T-helper 1 cell treated with Interleukin-12 subunit alpha and Interleukin-12 subunit beta and Interleukin-4 antibody, amounts not matched to agents 30 ng/mL and 1 ng/mL, for 36 hours (primary cell): Measurements from ENCODE around the gene CARMIL1. TPM values are rescaled to one million over a fixed set of nuclear protein-coding genes. Genes with fewer than 3 reads are reported as not detected.

ENCODE experiments used
- intact Hi-C: fragments of 100-400 bp; cut with micrococcal nuclease; formaldehyde crosslinking; loops from one replicate; pipeline ENCODE4 v1.15.1; 2024
- total RNA-seq: library from RNA; stranded (reverse); gene quantifications from 2 replicates; pipeline ENCODE4 v1.2.3, GENCODE V29; 2022

CARMIL1 gene
- total RNA-seq, 1 donor from 2014 or later, result 1.9 TPM

GRCh38 chr6:25601800-25602673 lies 322.9 kb downstream of the CARMIL1 start:
- intact Hi-C loops, result loop anchor here (1.0 kb wide), 5 partner anchors 46 to 379 kb away; no protein-coding TSS in a partner anchor

GRCh38 chr6:25602674-25602982 lies 323.5 kb downstream of the CARMIL1 start:
- intact Hi-C loops, result loop anchor here (1.0 kb wide), 5 partner anchors 46 to 379 kb away; no protein-coding TSS in a partner anchor

- intact Hi-C loops, result no loop called here
These were observed 324.1 kb downstream of the CARMIL1 start for GRCh38 chr6:25603251-25603650.

- intact Hi-C loops, result no loop called here
These were observed 327.0 kb downstream of the CARMIL1 start for GRCh38 chr6:25606151-25606550.

- intact Hi-C loops, result no loop called here
These were observed 329.5 kb downstream of the CARMIL1 start for GRCh38 chr6:25608558-25609174.

- intact Hi-C loops, result no loop called here
These were observed 333.5 kb downstream of the CARMIL1 start for GRCh38 chr6:25612666-25613065.

- intact Hi-C loops, result no loop called here
These were observed 334.2 kb downstream of the CARMIL1 start for GRCh38 chr6:25613415-25613814.

GRCh38 chr6:25614052-25614451 lies 334.9 kb downstream of the CARMIL1 start:
- intact Hi-C loops, result no loop called here

GRCh38 chr6:25615471-25615870 lies 336.3 kb downstream of the CARMIL1 start:
- intact Hi-C loops, result no loop called here

GRCh38 chr6:25617997-25618396 lies 338.8 kb downstream of the CARMIL1 start:
- intact Hi-C loops, result no loop called here

- intact Hi-C loops, result no loop called here
These were observed 340.0 kb downstream of the CARMIL1 start for GRCh38 chr6:25619217-25619616.

GRCh38 chr6:25620391-25620790 lies 341.2 kb downstream of the CARMIL1 start:
- intact Hi-C loops, result no loop called here

- intact Hi-C loops, result no loop called here
These were observed 343.9 kb downstream of the CARMIL1 start for GRCh38 chr6:25623065-25623464.

GRCh38 chr6:25623879-25624278 lies 344.7 kb downstream of the CARMIL1 start:
- intact Hi-C loops, result no loop called here

- intact Hi-C loops, result no loop called here
These were observed 347.8 kb downstream of the CARMIL1 start for GRCh38 chr6:25627001-25627400.

GRCh38 chr6:25628471-25629197 lies 349.5 kb downstream of the CARMIL1 start:
- intact Hi-C loops, result no loop called here

- intact Hi-C loops, result no loop called here
These were observed 350.0 kb downstream of the CARMIL1 start for GRCh38 chr6:25629198-25629576.

GRCh38 chr6:25630508-25631278 lies 351.5 kb downstream of the CARMIL1 start:
- intact Hi-C loops, result no loop called here

- intact Hi-C loops, result no loop called here
These were observed 356.7 kb downstream of the CARMIL1 start for GRCh38 chr6:25635886-25636317.

- intact Hi-C loops, result no loop called here
These were observed 358.0 kb downstream of the CARMIL1 start for GRCh38 chr6:25637211-25637610.

GRCh38 chr6:25637960-25638434 lies 358.8 kb downstream of the CARMIL1 start:
- intact Hi-C loops, result no loop called here
